DOHH2 (cell line): ENCODE data around the gene SF3A2.

Experiments used
- H3F3A ChIP-seq: fragments of 200-600 bp; sonication (generic), shearing (Covaris generic); 2 replicates; pipeline ENCODE4 v1.6.0; 2016; ENCODE audit warnings: antibody characterized with exemption, mild to moderate bottlenecking; ENCODE audit not compliant: control insufficient read depth, insufficient read depth
- H3K27ac ChIP-seq: fragments of 200-600 bp; sonication (generic); 2 replicates; pipeline ENCODE4 v1.5.1; 2014; ENCODE audit warnings: low read depth, mild to moderate bottlenecking, low read length, moderate library complexity
- H3K27me3 ChIP-seq: fragments of 200-600 bp; sonication (generic); 2 replicates; pipeline ENCODE4 v1.6.1; 2014; ENCODE audit warnings: mild to moderate bottlenecking, low read length, mixed read lengths; ENCODE audit not compliant: control insufficient read depth
- H3K36me3 ChIP-seq: fragments of 200-600 bp; sonication (generic); 2 replicates; pipeline ENCODE4 v1.6.1; 2014; ENCODE audit warnings: mild to moderate bottlenecking, low read length, moderate library complexity, mixed read lengths; ENCODE audit not compliant: control insufficient read depth
- H3K4me1 ChIP-seq: fragments of 200-600 bp; sonication (generic); 2 replicates; pipeline ENCODE4 v1.6.1; 2014; ENCODE audit warnings: mild to moderate bottlenecking, low read length, mixed read lengths; ENCODE audit not compliant: control insufficient read depth
- H3K4me2 ChIP-seq: fragments of 200-600 bp; sonication (generic); 2 replicates; pipeline ENCODE4 v1.6.0; 2014; ENCODE audit warnings: mild to moderate bottlenecking, low read length, moderate library complexity
- H3K4me3 ChIP-seq: fragments of 200-600 bp; sonication (generic); 2 replicates; pipeline ENCODE4 v1.5.1; 2014; ENCODE audit warnings: mild to moderate bottlenecking, low read length, mixed read lengths
- H3K79me2 ChIP-seq: fragments of 200-600 bp; sonication (generic); 2 replicates; pipeline ENCODE4 v1.6.1; 2014; ENCODE audit warnings: mild to moderate bottlenecking, low read length, mixed read lengths; ENCODE audit not compliant: control insufficient read depth
- H3K9me2 ChIP-seq: fragments of 200-600 bp; sonication (generic); replicated peaks from 2 replicates; pipeline ENCODE4 v1.6.1; 2014; ENCODE audit warnings: mild to moderate bottlenecking, low read length, mixed read lengths; ENCODE audit not compliant: control insufficient read depth
- H3K9me3 ChIP-seq: fragments of 200-600 bp; sonication (generic); 2 replicates; pipeline ENCODE4 v1.6.1; 2014; ENCODE audit warnings: antibody characterized with exemption, low read length, mixed read lengths; ENCODE audit not compliant: control insufficient read depth, insufficient read depth
- H4K20me1 ChIP-seq: fragments of 200-600 bp; sonication (generic); 2 replicates; pipeline ENCODE4 v1.6.0; 2014; ENCODE audit warnings: low read depth, mild to moderate bottlenecking, antibody characterized with exemption, low read length, moderate library complexity; ENCODE audit not compliant: control insufficient read depth, insufficient read depth
- CTCF ChIP-seq: fragments of 200-600 bp; sonication (generic); IDR thresholded peaks from one replicate; pipeline ENCODE4 v1.5.1; 2014; ENCODE audit warnings: antibody characterized with exemption, mild to moderate bottlenecking, low read depth, low read length; ENCODE audit not compliant: poor library complexity, severe bottlenecking
- EZH2phosphoT487 ChIP-seq: fragments of 200-600 bp; sonication (generic); IDR thresholded peaks from 2 replicates; pipeline ENCODE4 v1.6.1; 2017; ENCODE audit warnings: borderline replicate concordance, mild to moderate bottlenecking, antibody characterized with exemption, low read length, moderate library complexity, mixed read lengths

Gene SF3A2

GRCh38 chr19:2189880-2190279 lies 46.7 kb upstream of the SF3A2 start:
- Histone ChIP-seq H3K36me3 (peaks cover 84% of the 10 kb centered on the region), H3F3A (peaks cover 12% of the 10 kb centered on the region), H3K27me3 (no peaks in the 10 kb centered on the region), H4K20me1 (no peaks in the 10 kb centered on the region), H3K9me3 (peaks cover 3% of the 10 kb centered on the region; the same call in 1 of the 2 replicates), H3K9me2 (no peaks in the 10 kb centered on the region), H3K4me2 (no peak overlapping the region), H3K4me1 (peaks cover 20% of the 10 kb centered on the region), H3K79me2 (peaks cover 72% of the 10 kb centered on the region), H3K4me3 (no peak overlapping the region), H3K27ac (no peak overlapping the region)
- TF ChIP-seq EZH2phosphoT487 = no peak
- TF ChIP-seq CTCF = no peak

- no peak overlapping the region for H3K27ac ChIP-seq
- TF ChIP-seq EZH2phosphoT487 (no peak), CTCF (no peak)
- H3K9me2 ChIP-seq = no peaks in the 10 kb centered on the region
- peaks cover 3% of the 10 kb centered on the region; the same call in 1 of the 2 replicates for H3K9me3 ChIP-seq
- H3K79me2 ChIP-seq = peaks cover 71% of the 10 kb centered on the region
- H3K27me3 ChIP-seq = no peaks in the 10 kb centered on the region
- peaks cover 9% of the 10 kb centered on the region for H3F3A ChIP-seq
- no peak overlapping the region for H3K4me3 ChIP-seq
- peaks cover 20% of the 10 kb centered on the region for H3K4me1 ChIP-seq
- H3K4me2 ChIP-seq = no peak overlapping the region
- no peaks in the 10 kb centered on the region for H4K20me1 ChIP-seq
- H3K36me3 ChIP-seq = peaks cover 83% of the 10 kb centered on the region
These were observed 45.7 kb upstream of the SF3A2 start for GRCh38 chr19:2190848-2191455.

GRCh38 chr19:2191456-2192310 lies 44.9 kb upstream of the SF3A2 start:
- H3K27ac ChIP-seq = no peak overlapping the region
- TF ChIP-seq EZH2phosphoT487 (no peak), CTCF (no peak)
- H3K4me3 ChIP-seq = no peak overlapping the region
- no peaks in the 10 kb centered on the region for H4K20me1 ChIP-seq
- H3K4me2 ChIP-seq = no peak overlapping the region
- H3K9me2 ChIP-seq = no peaks in the 10 kb centered on the region
- peaks cover 81% of the 10 kb centered on the region for H3K36me3 ChIP-seq
- no peaks in the 10 kb centered on the region for H3K27me3 ChIP-seq
- H3F3A ChIP-seq = peaks cover 6% of the 10 kb centered on the region; the same call in 1 of the 2 replicates
- H3K79me2 ChIP-seq = peaks cover 71% of the 10 kb centered on the region
- H3K4me1 ChIP-seq = peaks cover 20% of the 10 kb centered on the region
- peaks cover 3% of the 10 kb centered on the region; the same call in 1 of the 2 replicates for H3K9me3 ChIP-seq
